NCI-H2227 treated with DMSO at 0.1 percent for 48 hours (cell line): Measurements from ENCODE around the gene ESPNL.

Experiments
- DNase-seq: peaks from one replicate; lab custom pipeline; 2025; lab: John Stamatoyannopoulos, UW

The ESPNL gene

GRCh38 chr2:238171575-238172187, 71.5 kb downstream of the ESPNL start:
- no peak for DNase-seq

- no peak for DNase-seq
These were observed 72.3 kb downstream of the ESPNL start for GRCh38 chr2:238172439-238172838.

GRCh38 chr2:238173692-238174091, 73.6 kb downstream of the ESPNL start:
- DNase-seq, result no peak

GRCh38 chr2:238174291-238174690, 74.2 kb downstream of the ESPNL start:
- DNase-seq, result no peak

- no peak for DNase-seq
These were observed 74.6 kb downstream of the ESPNL start for GRCh38 chr2:238174701-238175100.

GRCh38 chr2:238176613-238177012, 76.5 kb downstream of the ESPNL start:
- DNase-seq, result no peak

GRCh38 chr2:238180554-238180953, 80.4 kb downstream of the ESPNL start:
- DNase-seq, result no peak

GRCh38 chr2:238182362-238182761, 82.2 kb downstream of the ESPNL start:
- DNase-seq, result no peak
